Brain microvascular endothelial cell (primary cell): ENCODE data around the gene TGFBR1.

Experiments used
- DNase-seq: peaks from one replicate; pipeline ENCODE4 v3.0.0-alpha.2; 2020
- H3K27ac ChIP-seq: fragments of 250-450 bp; sonication (Bioruptor Pico); 2 replicates; pipeline ENCODE4 v1.5.1; 2020; ENCODE audit warnings: mild to moderate bottlenecking, moderate library complexity
- H3K27me3 ChIP-seq: fragments of 250-450 bp; sonication (Bioruptor Pico); replicated peaks from 2 replicates; pipeline ENCODE4 v1.5.1; 2020; ENCODE audit warnings: mild to moderate bottlenecking
- H3K36me3 ChIP-seq: fragments of 250-450 bp; sonication (Bioruptor Pico); replicated peaks from 2 replicates; pipeline ENCODE4 v1.5.1; 2020; ENCODE audit warnings: mild to moderate bottlenecking
- H3K4me3 ChIP-seq: 2 replicates; pipeline ENCODE4 v1.5.1; 2011; ENCODE audit warnings: low read depth, mild to moderate bottlenecking, control low read depth, low read length, moderate library complexity
- in situ Hi-C: cut with HindIII; loops from 2 replicates; pipeline ENCODE4 v1.10.0; 2017; ENCODE audit warnings: low sequenced_read_pairs, low pct_ligation_motif_present
- TF ChIP-seq, protein P1 (sequence below): IDR thresholded peaks from 2 replicates; pipeline ENCODE4 v1.5.1; 2011; ENCODE audit warnings: low read depth, mild to moderate bottlenecking, moderate library complexity, low read length, control low read depth, inconsistent platforms; ENCODE audit errors: missing control alignments

The TGFBR1 gene

GRCh38 chr9:99171225-99172123 lies 66.6 kb downstream of the TGFBR1 start:
- Histone ChIP-seq H3K36me3 (no peaks in the 10 kb centered on the region), H3K27me3 (no peaks in the 10 kb centered on the region), H3K27ac (no peak overlapping the region), H3K4me3 (no peak overlapping the region)
- in situ Hi-C loops: no loop called here
- TF ChIP-seq, protein P1, sequence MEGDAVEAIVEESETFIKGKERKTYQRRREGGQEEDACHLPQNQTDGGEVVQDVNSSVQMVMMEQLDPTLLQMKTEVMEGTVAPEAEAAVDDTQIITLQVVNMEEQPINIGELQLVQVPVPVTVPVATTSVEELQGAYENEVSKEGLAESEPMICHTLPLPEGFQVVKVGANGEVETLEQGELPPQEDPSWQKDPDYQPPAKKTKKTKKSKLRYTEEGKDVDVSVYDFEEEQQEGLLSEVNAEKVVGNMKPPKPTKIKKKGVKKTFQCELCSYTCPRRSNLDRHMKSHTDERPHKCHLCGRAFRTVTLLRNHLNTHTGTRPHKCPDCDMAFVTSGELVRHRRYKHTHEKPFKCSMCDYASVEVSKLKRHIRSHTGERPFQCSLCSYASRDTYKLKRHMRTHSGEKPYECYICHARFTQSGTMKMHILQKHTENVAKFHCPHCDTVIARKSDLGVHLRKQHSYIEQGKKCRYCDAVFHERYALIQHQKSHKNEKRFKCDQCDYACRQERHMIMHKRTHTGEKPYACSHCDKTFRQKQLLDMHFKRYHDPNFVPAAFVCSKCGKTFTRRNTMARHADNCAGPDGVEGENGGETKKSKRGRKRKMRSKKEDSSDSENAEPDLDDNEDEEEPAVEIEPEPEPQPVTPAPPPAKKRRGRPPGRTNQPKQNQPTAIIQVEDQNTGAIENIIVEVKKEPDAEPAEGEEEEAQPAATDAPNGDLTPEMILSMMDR: no peak
- DNase-seq: no peak

- Histone ChIP-seq H3K4me3 (no peak overlapping the region), H3K27me3 (no peaks in the 10 kb centered on the region), H3K27ac (no peak overlapping the region), H3K36me3 (no peaks in the 10 kb centered on the region)
- TF ChIP-seq, protein P1: no peak
- in situ Hi-C loops: no loop called here
- no peak for DNase-seq
Measured at GRCh38 chr9:99172124-99173091, 67.5 kb downstream of the TGFBR1 start.

DNA sequence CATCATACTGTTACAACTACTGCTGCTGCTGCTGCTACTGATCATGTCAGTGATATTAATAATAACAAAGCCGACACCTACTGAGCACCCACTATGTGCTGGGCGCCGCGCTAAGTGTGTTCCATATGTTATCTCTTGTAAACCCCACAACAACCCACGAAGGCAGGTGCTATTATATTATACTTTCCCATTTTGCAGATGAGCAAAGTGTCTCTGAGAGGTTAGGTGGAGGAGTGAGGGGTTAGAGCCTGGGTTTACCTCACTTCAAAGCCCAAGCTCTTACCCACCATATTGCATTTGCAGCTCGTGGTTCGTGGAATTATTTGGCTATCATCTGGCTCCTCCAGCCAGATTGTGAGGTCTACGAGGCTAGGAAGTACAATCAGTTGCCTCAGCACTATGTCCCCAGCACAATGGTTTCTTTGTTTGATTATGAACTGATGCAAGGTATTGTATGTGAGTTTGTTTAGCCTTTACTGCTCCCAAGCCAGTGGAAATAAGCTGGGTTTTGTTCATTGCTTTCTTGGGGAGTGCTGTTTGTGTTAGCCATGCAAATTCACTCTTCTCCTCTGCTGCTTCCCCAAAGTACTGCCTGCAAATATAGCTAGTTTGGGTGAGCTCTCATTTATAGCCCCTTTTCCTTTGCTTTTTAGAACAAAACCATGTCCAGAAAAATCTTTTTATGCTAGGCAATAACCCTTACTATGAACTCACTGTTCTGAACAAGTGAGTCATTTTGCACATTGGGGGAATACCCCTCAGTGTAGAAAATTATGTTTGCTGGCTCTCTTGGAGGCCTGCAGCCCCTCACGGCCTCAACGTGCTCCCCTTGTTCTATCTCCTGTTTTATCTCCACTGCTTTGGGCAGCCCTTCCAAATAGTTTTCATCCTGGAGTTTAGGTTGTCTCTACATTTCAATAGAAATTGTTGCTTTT lies 68.9 kb downstream of the TGFBR1 start:
- H3K36me3 ChIP-seq: no peaks in the 10 kb centered on the region
- DNase-seq: no peak
- no peak overlapping the region for H3K4me3 ChIP-seq
- in situ Hi-C loops: no loop called here
- no peak overlapping the region for H3K27ac ChIP-seq
- H3K27me3 ChIP-seq: no peaks in the 10 kb centered on the region
- TF ChIP-seq, protein P1: no peak

- in situ Hi-C loops: no loop called here
- no peaks in the 10 kb centered on the region for H3K27me3 ChIP-seq
- no peak for DNase-seq
- H3K36me3 ChIP-seq: no peaks in the 10 kb centered on the region
- H3K27ac ChIP-seq: no peak overlapping the region
- no peak overlapping the region for H3K4me3 ChIP-seq
- TF ChIP-seq, protein P1: no peak
Measured at GRCh38 chr9:99176527-99177013, 71.7 kb downstream of the TGFBR1 start.

DNA sequence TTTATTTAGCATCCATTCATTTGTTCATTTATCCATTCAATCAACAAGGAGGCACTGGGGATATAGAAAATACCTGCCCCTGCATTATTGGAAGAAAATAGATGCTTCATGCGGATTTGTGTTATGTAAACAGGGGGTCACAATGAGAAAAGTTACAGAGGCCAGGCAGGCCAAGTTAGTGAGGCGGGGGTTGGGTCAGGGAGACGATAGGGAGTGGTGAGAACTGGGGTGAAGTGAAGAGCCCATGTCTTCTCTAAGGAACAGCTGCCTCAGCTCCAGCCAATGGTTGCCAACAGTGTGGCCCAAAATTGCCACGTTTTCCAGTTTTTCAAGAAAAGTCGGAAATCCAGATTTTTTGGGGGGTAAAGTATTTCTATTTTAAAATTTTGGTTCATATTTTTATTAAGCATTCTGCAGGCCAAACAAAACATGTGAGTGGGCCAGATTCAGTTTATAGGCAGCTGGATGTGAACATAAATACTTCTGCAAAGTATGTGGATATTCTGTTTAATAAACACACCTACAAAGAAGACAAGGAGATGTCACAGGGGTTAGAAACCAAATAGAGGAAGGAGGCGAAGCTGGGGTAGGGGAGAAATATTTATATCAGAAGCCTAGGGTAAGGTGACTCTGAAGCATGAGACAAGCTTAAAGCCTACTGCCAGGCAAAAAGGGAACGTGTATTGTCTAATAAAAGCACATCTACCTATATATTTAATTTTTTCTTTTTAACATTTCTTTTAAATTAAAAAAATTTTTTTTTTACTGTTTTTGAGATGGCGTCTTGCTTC lies 72.9 kb downstream of the TGFBR1 start:
- TF ChIP-seq, protein P1: no peak
- Histone ChIP-seq H3K36me3 (no peaks in the 10 kb centered on the region), H3K27me3 (no peaks in the 10 kb centered on the region), H3K4me3 (no peak overlapping the region), H3K27ac (no peak overlapping the region)
- no peak for DNase-seq
- in situ Hi-C loops: no loop called here
